Neutrophil (primary cell): ENCODE data around the gene CLSTN2.

Experiments
- H3K27ac ChIP-seq: fragments of 200-600 bp; sonication (generic); 2 replicates; pipeline ENCODE4 v1.5.1; 2016; ENCODE audit warnings: mild to moderate bottlenecking, moderate library complexity
- H3K27me3 ChIP-seq: fragments of 200-600 bp; sonication (generic); 2 replicates; pipeline ENCODE4 v1.6.0; 2016; ENCODE audit warnings: mild to moderate bottlenecking
- H3K36me3 ChIP-seq: fragments of 200-600 bp; sonication (generic); 2 replicates; pipeline ENCODE4 v1.5.1; 2017
- H3K4me1 ChIP-seq, 2 experiments: fragments of 200-600 bp in 1 of 2; sonication (generic) in 1 of 2; 1 replicate in 1 of 2; 2 replicates in 1 of 2; pipeline versions ENCODE4 v1.5.1 to v1.6.1; 2013 to 2016; ENCODE audit warnings: low read depth in 1 of 2, low read length in 1 of 2, mild to moderate bottlenecking in 1 of 2, moderate library complexity in 1 of 2; ENCODE audit not compliant: control insufficient read depth in 1 of 2, insufficient read depth in 1 of 2
- H3K4me3 ChIP-seq, 2 experiments: fragments of 200-600 bp in 1 of 2; sonication (generic) in 1 of 2; 1 replicate in 1 of 2; 2 replicates in 1 of 2; pipeline ENCODE4 v1.5.1; 2013 to 2016; ENCODE audit warnings: low read depth in 1 of 2, low read length in 1 of 2, mild to moderate bottlenecking in 1 of 2, moderate library complexity in 1 of 2
- H3K9me3 ChIP-seq: fragments of 200-600 bp; sonication (generic); 2 replicates; pipeline ENCODE4 v1.5.1; 2016
- CTCF ChIP-seq: fragments of 200-600 bp; sonication (generic); IDR thresholded peaks from 2 replicates; pipeline ENCODE4 v1.5.1; 2016; ENCODE audit warnings: antibody characterized with exemption

The CLSTN2 gene

GRCh38 chr3:140336465-140336864 is 401.5 kb downstream of the CLSTN2 start:
- Histone ChIP-seq H3K4me3 (no peak overlapping the region), H3K4me1 (no peaks in the 10 kb centered on the region), H3K9me3 (no peaks in the 10 kb centered on the region), H3K27ac (no peak overlapping the region), H3K36me3 (no peaks in the 10 kb centered on the region), H3K27me3 (no peaks in the 10 kb centered on the region)
- no peak for TF ChIP-seq CTCF

GRCh38 chr3:140338916-140339315 is 403.9 kb downstream of the CLSTN2 start:
- H3K9me3 ChIP-seq = no peaks in the 10 kb centered on the region
- TF ChIP-seq CTCF = no peak
- no peaks in the 10 kb centered on the region for H3K36me3 ChIP-seq
- H3K27ac ChIP-seq = no peak overlapping the region
- no peak overlapping the region for H3K4me3 ChIP-seq
- H3K27me3 ChIP-seq = no peaks in the 10 kb centered on the region
- no peaks in the 10 kb centered on the region for H3K4me1 ChIP-seq

GRCh38 chr3:140341203-140341602 is 406.2 kb downstream of the CLSTN2 start:
- H3K9me3 ChIP-seq = no peaks in the 10 kb centered on the region
- TF ChIP-seq CTCF = no peak
- H3K27ac ChIP-seq = no peak overlapping the region
- H3K36me3 ChIP-seq = no peaks in the 10 kb centered on the region
- no peaks in the 10 kb centered on the region for H3K27me3 ChIP-seq
- no peak overlapping the region for H3K4me3 ChIP-seq
- no peaks in the 10 kb centered on the region for H3K4me1 ChIP-seq

GRCh38 chr3:140341817-140342403 is 406.9 kb downstream of the CLSTN2 start:
- Histone ChIP-seq H3K27me3 (no peaks in the 10 kb centered on the region), H3K36me3 (no peaks in the 10 kb centered on the region), H3K4me3 (no peak overlapping the region), H3K27ac (no peak overlapping the region), H3K4me1 (no peaks in the 10 kb centered on the region), H3K9me3 (no peaks in the 10 kb centered on the region)
- no peak for TF ChIP-seq CTCF

- H3K27ac ChIP-seq = no peak overlapping the region
- H3K36me3 ChIP-seq = no peaks in the 10 kb centered on the region
- no peak overlapping the region for H3K4me3 ChIP-seq
- H3K4me1 ChIP-seq = no peaks in the 10 kb centered on the region
- no peaks in the 10 kb centered on the region for H3K9me3 ChIP-seq
- no peak for TF ChIP-seq CTCF
- H3K27me3 ChIP-seq = no peaks in the 10 kb centered on the region
Measured at GRCh38 chr3:140342668-140343067, 407.7 kb downstream of the CLSTN2 start.
